Esophagus squamous epithelium (tissue), 4 donors: ENCODE measurements around the gene UBR4.

Source experiments
- CTCF ChIP-seq, 6 experiments: fragments of 450-650 bp in 4 of 6; fragments of 200-600 bp in 2 of 6; sonication (generic) in 2 of 6; IDR thresholded peaks; one replicate each; pipeline ENCODE4 v1.5.1; 2016 to 2019; ENCODE audit warnings: antibody characterized with exemption in 6 of 6, mild to moderate bottlenecking in 4 of 6, moderate library complexity in 4 of 6
- POLR2A ChIP-seq, 4 donors: fragments of 450-650 bp; IDR thresholded peaks; one replicate each; pipeline ENCODE4 v1.6.1; 2017; ENCODE audit warnings: antibody characterized with exemption in 4 of 4, mild to moderate bottlenecking in 4 of 4, moderate library complexity in 3 of 4

GRCh38 chr1:19179597-19180264, 30.3 kb downstream of the UBR4 start:
- TF ChIP-seq CTCF (IDR thresholded peaks at IDR 0.05) (peak in 3 of 6 experiments; percentile 17 to 38 (median 20)), POLR2A (IDR thresholded peaks at IDR 0.05) (no peak)
